ENCODE measurements around the gene STXBP5. TPM values are rescaled to one million over a fixed set of nuclear protein-coding genes. Genes with fewer than 3 reads are reported as not detected.

Gene STXBP5
- total RNA-seq, 3 donors from 2014 or later = 42.0 to 71.1 (median 47.8) TPM

DNA sequence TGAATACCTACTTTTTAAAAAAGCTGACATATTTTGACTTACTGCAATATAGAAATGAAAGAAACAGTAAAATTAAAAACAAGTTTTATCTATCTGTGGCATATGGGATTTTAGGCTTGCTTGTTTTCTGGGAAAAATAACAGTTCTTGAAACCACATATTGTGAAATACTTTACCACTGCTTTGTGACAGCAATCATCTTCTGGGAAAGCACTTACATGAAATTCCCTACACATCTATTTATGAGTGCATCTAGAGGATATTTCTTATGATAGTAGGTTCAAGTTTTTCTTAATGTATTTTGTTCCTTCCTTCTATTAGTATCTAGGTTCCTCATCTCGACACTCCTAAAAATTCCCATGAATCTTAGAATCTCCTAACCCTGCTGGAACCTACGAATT lies 75.2 kb downstream of the STXBP5 start:
- TF ChIP-seq, protein P1, sequence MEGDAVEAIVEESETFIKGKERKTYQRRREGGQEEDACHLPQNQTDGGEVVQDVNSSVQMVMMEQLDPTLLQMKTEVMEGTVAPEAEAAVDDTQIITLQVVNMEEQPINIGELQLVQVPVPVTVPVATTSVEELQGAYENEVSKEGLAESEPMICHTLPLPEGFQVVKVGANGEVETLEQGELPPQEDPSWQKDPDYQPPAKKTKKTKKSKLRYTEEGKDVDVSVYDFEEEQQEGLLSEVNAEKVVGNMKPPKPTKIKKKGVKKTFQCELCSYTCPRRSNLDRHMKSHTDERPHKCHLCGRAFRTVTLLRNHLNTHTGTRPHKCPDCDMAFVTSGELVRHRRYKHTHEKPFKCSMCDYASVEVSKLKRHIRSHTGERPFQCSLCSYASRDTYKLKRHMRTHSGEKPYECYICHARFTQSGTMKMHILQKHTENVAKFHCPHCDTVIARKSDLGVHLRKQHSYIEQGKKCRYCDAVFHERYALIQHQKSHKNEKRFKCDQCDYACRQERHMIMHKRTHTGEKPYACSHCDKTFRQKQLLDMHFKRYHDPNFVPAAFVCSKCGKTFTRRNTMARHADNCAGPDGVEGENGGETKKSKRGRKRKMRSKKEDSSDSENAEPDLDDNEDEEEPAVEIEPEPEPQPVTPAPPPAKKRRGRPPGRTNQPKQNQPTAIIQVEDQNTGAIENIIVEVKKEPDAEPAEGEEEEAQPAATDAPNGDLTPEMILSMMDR (IDR thresholded peaks at IDR 0.05) = no peak
- Histone ChIP-seq H3K4me3 (no peak overlapping the region), H3K4me1 (ENCODE audit: low read depth) (peaks cover 22% of the 10 kb centered on the region), H3K9me3 (no peaks in the 10 kb centered on the region), H3K36me3 (ENCODE audit: low read depth) (no peaks in the 10 kb centered on the region)
- intact Hi-C loops (cut with DNase I, micrococcal nuclease) = no loop called here
- DNase-seq (no peak), ATAC-seq (no peak)

GRCh38 chr6:147281895-147282565 lies 77.8 kb downstream of the STXBP5 start:
- H3K4me3 ChIP-seq = no peak overlapping the region
- no peaks in the 10 kb centered on the region for H3K9me3 ChIP-seq
- DNase-seq = peak in 1 of 3 donors; percentile 24
- intact Hi-C loops (cut with DNase I, micrococcal nuclease) = loop anchor here (10.0 kb wide), 1 partner anchor 427 kb away; no protein-coding TSS in a partner anchor
- H3K36me3 ChIP-seq (ENCODE audit: low read depth) = no peaks in the 10 kb centered on the region
- TF ChIP-seq, protein P1 (IDR thresholded peaks at IDR 0.05) = no peak
- ATAC-seq = peak; percentile 72
- peaks cover 22% of the 10 kb centered on the region for H3K4me1 ChIP-seq (ENCODE audit: low read depth)

DNA sequence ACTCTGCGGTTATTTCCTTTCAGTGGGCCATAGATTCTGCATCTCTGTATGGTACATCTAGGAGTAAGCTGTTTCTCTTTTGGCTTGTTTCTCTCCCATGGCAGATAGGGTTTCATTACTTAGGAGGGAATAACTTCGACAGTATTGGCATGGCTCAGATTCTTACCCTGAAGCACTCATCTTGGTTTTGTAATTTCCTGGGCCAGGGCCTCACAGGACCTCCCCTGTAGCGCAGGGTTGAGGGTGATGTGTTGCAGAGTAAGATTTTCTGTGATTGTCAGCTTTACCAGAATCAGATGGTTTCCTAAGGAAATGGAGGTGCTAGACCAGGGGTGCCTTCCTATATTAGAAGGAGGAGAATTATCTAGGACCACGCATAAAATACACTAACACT lies 78.3 kb downstream of the STXBP5 start:
- H3K36me3 ChIP-seq (ENCODE audit: low read depth) = no peaks in the 10 kb centered on the region
- H3K4me3 ChIP-seq = no peak overlapping the region
- ATAC-seq (peak; percentile 31), DNase-seq (no peak)
- peaks cover 22% of the 10 kb centered on the region for H3K4me1 ChIP-seq (ENCODE audit: low read depth)
- H3K9me3 ChIP-seq = no peaks in the 10 kb centered on the region
- intact Hi-C loops (cut with DNase I, micrococcal nuclease) = loop anchor here (10.0 kb wide), 1 partner anchor 428 kb away; no protein-coding TSS in a partner anchor
- TF ChIP-seq, protein P1 (IDR thresholded peaks at IDR 0.05) = no peak

GRCh38 chr6:147283460-147283859 lies 79.2 kb downstream of the STXBP5 start:
- Histone ChIP-seq H3K4me3 (no peak overlapping the region), H3K4me1 (ENCODE audit: low read depth) (peaks cover 22% of the 10 kb centered on the region), H3K9me3 (no peaks in the 10 kb centered on the region), H3K36me3 (ENCODE audit: low read depth) (no peaks in the 10 kb centered on the region)
- ATAC-seq (peak; percentile 68), DNase-seq (peak in 1 of 3 donors; percentile 9)
- TF ChIP-seq, protein P1 (IDR thresholded peaks at IDR 0.05) = no peak
- intact Hi-C loops (cut with DNase I, micrococcal nuclease) = loop anchor here (10.0 kb wide), 1 partner anchor 429 kb away; no protein-coding TSS in a partner anchor

DNA sequence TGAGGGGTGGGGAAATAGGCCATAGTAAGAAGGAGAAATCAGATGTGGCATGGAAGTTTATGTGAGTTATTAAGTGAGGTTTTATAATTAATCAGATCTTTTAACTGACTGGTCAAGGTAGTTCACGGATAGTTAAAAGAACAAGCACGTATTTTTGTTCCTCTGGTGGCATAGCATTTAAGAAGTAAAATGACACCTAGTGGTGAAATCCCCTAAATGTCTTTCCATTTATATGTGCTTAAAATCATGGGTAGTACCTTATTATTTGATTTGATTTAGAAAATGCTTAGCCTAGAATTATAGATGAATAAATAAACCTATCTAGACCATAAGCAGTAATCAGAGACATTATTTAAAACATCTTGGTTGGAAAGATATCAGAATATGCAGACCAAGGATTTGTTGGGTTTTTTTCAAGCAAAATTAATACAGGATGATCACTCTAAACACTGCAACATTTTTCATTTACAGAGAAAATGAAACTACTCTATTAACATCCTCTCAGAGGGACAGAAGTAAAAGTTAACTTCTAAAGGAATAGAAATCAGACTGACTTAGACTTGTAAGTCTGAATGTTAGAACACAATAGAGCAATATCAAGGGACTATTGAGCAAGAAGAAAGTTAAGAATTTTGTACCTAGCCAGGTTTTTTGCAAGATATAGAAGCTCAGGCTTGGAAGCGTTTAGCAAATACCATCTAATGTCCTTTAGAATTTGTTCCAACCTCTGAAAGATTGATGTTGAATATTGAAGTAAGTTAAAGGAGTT lies 81.1 kb downstream of the STXBP5 start:
- intact Hi-C loops (cut with DNase I, micrococcal nuclease) = loop anchor here (10.0 kb wide), 1 partner anchor 430 kb away; no protein-coding TSS in a partner anchor

More for the DNA sequence above, 81.1 kb downstream of the STXBP5 start:
- Histone ChIP-seq H3K4me1 (ENCODE audit: low read depth) (peaks cover 22% of the 10 kb centered on the region), H3K9me3 (no peaks in the 10 kb centered on the region), H3K4me3 (no peak overlapping the region), H3K36me3 (ENCODE audit: low read depth) (no peaks in the 10 kb centered on the region)
- no peak for DNase-seq
- TF ChIP-seq, protein P1 (IDR thresholded peaks at IDR 0.05) = no peak
- peak; percentile 39 for ATAC-seq

Measured in mucosa of descending colon (tissue), 3 donors.